ENCODE results near the gene MUC5AC.

The MUC5AC gene

DNA sequence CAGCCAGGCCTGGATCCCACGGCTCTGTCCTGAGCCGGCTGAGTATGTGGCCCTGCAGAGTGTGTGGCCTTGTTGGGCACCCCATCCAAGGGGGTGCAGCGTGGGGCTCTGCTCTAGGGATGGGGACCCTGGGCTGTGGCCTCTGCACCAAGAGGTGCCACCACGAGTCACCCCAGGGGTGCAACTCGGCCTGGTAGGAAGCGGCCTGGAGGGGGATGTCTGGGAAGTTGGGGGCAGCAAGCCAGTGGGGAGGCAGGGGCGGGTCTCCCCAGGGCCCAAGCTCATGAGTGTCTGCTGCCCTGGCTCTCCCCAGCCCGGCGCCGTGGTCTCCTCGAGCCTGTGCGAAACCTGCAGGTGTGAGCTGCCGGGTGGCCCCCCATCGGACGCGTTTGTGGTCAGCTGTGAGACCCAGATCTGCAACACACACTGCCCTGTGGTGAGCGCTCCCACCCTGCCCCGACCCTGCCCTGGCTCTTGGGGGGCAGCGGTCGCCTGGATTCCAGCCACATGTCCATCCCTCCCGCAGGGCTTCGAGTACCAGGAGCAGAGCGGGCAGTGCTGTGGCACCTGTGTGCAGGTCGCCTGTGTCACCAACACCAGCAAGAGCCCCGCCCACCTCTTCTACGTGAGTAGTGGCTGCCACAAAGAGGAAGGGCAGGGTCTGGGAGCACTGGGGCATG, 40.9 kb downstream of the MUC5AC start:
- no peaks in the 10 kb centered on the region for H3K36me3 ChIP-seq (ENCODE audit: insufficient read depth, low read length)
- H3K27ac ChIP-seq (ENCODE audit: low read depth, low read length) = no peak overlapping the region
- H3K9me3 ChIP-seq (ENCODE audit: low read length) = no peaks in the 10 kb centered on the region
- peaks cover 0 to 62% of the 10 kb centered on the region in 2 donors for H3K27me3 ChIP-seq (ENCODE audit: control insufficient read depth in 1 of 2, insufficient read depth in 2 of 2, low read length in 2 of 2)
- no peak overlapping the region for H3K9ac ChIP-seq (ENCODE audit: low read length)
- no peak overlapping the region for H3K4me3 ChIP-seq (ENCODE audit: low read depth in 1 of 2, low read length in 2 of 2)
- no peaks in the 10 kb centered on the region for H3K4me1 ChIP-seq (ENCODE audit: insufficient read depth, low read length)

DNA sequence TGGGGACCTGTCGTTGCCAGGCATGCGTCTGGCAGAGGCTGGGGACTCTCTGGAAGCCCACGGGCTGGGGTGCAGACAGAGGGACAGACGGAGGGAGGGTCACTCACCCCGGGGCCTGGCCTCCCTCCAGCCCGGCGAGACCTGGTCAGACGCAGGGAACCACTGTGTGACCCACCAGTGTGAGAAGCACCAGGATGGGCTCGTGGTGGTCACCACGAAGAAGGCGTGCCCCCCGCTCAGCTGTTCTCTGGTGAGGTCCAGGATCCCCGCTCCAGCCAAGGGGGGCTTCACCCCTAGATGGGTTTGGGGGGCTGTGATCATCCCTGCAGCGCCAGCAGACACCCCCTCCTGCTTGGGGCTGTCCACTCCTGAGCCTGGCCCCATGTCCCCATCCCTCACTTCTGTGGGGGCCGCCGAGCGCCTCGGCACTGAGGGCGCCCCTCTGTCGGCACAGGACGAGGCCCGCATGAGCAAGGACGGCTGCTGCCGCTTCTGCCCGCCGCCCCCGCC, 41.5 kb downstream of the MUC5AC start:
- no peaks in the 10 kb centered on the region for H3K4me1 ChIP-seq (ENCODE audit: insufficient read depth, low read length)
- H3K9me3 ChIP-seq (ENCODE audit: low read length) = no peaks in the 10 kb centered on the region
- no peak overlapping the region for H3K9ac ChIP-seq (ENCODE audit: low read length)
- H3K27ac ChIP-seq (ENCODE audit: low read depth, low read length) = no peak overlapping the region
- H3K27me3 ChIP-seq (ENCODE audit: control insufficient read depth in 1 of 2, insufficient read depth in 2 of 2, low read length in 2 of 2) = peaks cover 0 to 67% of the 10 kb centered on the region in 2 donors
- H3K36me3 ChIP-seq (ENCODE audit: insufficient read depth, low read length) = no peaks in the 10 kb centered on the region
- H3K4me3 ChIP-seq (ENCODE audit: low read depth in 1 of 2, low read length in 2 of 2) = no peak overlapping the region

DNA sequence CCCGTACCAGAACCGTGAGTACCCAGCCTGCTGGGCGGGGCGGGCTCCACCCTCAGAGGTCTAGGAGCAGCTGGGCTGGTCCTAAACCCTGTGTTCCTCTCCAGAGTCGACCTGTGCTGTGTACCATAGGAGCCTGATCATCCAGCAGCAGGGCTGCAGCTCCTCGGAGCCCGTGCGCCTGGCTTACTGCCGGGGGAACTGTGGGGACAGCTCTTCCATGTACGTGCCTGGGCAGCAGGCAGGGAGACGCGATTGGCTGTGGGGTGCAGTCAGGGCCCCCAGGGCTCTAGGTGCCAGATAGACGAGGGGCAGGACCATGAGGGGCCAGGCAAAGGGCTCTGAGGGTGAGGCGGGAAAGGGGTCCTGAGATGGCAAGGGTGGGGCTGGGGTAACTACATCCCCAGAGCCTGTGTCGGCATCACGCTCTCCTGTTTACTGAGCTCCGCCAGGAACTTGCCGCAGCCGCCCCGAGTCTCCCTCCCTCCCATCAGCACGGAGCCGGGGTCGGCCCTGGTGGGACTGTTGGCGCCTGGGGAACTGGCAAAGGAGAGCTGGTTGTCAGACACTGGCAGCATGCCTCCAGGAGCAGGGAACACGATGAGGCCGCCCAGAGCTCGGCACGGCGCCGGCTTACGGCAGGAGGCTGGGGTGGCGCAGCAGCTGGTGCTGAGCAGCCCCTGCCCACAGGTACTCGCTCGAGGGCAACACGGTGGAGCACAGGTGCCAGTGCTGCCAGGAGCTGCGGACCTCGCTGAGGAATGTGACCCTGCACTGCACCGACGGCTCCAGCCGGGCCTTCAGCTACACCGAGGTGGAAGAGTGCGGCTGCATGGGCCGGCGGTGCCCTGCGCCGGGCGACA, 42.2 kb downstream of the MUC5AC start:
- no peaks in the 10 kb centered on the region for H3K4me1 ChIP-seq (ENCODE audit: insufficient read depth, low read length)
- no peaks in the 10 kb centered on the region for H3K9me3 ChIP-seq (ENCODE audit: low read length)
- H3K36me3 ChIP-seq (ENCODE audit: insufficient read depth, low read length) = no peaks in the 10 kb centered on the region
- peaks cover 0 to 67% of the 10 kb centered on the region in 2 donors for H3K27me3 ChIP-seq (ENCODE audit: control insufficient read depth in 1 of 2, insufficient read depth in 2 of 2, low read length in 2 of 2)
- no peak overlapping the region for H3K4me3 ChIP-seq (ENCODE audit: low read depth in 1 of 2, low read length in 2 of 2)
- H3K27ac ChIP-seq (ENCODE audit: low read depth, low read length) = no peak overlapping the region
- no peak overlapping the region for H3K9ac ChIP-seq (ENCODE audit: low read length)

DNA sequence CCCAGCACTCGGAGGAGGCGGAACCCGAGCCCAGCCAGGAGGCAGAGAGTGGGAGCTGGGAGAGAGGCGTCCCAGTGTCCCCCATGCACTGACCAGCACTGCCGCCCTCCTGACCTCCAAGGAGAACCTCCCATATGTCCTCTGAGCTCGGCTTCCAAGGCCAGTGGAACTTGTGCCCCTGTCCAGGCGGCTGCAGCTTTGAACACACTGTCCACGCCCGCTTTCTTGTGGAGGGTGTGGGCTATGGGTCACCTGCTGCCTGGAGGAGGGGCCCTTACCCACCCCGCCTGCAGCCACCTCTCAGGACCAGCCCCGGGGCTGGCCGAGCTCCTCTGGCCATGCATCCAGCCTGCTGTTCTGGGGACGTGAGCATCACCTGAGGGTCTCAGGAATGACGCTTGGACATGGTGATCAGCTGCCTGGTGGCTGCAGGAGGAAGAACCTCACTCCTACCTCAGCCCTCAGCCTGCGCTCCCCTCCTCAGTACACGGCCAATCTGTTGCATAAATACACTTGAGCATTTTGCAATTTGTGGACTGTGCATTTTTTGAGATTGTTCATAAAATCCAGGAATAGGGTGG, 42.9 kb downstream of the MUC5AC start:
- Histone ChIP-seq H3K9ac (ENCODE audit: low read length) (no peak overlapping the region), H3K36me3 (ENCODE audit: insufficient read depth, low read length) (no peaks in the 10 kb centered on the region), H3K27me3 (ENCODE audit: control insufficient read depth in 1 of 2, insufficient read depth in 2 of 2, low read length in 2 of 2) (peaks cover 0 to 67% of the 10 kb centered on the region in 2 donors), H3K4me3 (ENCODE audit: low read depth in 1 of 2, low read length in 2 of 2) (no peak overlapping the region), H3K9me3 (ENCODE audit: low read length) (no peaks in the 10 kb centered on the region), H3K4me1 (ENCODE audit: insufficient read depth, low read length) (no peaks in the 10 kb centered on the region), H3K27ac (ENCODE audit: low read depth, low read length) (no peak overlapping the region)

DNA sequence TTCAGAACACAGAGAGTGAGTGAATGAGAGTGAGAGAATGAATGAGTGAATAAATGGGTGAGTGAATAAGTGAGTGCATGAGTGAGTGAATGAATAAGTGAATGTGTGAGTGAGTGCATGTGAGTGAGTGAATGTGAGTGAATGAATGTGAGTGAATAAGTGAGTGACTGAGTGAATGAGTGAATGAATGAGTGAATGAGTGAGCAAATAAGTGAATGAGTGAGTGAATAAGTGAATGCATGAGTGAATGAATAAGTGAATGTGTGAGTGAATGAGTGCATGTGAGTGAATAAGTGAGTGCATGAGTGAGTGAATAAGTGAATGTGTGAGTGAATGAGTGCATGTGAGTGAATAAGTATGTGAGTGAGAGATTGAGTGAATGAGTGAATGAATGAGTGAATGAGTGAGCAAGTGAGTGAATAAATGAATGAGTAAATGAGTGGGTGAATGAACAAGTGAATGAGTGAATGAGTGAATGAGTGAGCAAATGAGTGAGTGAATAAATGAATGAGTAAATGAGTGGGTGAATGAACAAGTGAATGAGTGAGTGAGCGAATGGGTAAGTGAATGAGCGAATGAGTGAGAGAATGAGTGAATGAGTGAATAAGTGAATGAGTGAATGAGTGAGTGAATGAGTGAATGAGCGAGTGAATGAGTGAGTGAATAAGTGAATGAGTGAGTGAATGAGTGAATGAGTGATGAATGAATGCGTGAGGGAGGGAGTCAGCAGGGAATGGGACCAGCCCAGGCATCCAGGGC, 43.8 kb downstream of the MUC5AC start:
- Histone ChIP-seq H3K4me1 (ENCODE audit: insufficient read depth, low read length) (no peaks in the 10 kb centered on the region), H3K27me3 (ENCODE audit: control insufficient read depth in 1 of 2, insufficient read depth in 2 of 2, low read length in 2 of 2) (peaks cover 0 to 58% of the 10 kb centered on the region in 2 donors), H3K27ac (ENCODE audit: low read depth, low read length) (no peak overlapping the region), H3K36me3 (ENCODE audit: insufficient read depth, low read length) (no peaks in the 10 kb centered on the region), H3K9me3 (ENCODE audit: low read length) (no peaks in the 10 kb centered on the region), H3K4me3 (ENCODE audit: low read depth in 1 of 2, low read length in 2 of 2) (no peak overlapping the region), H3K9ac (ENCODE audit: low read length) (no peak overlapping the region)

DNA sequence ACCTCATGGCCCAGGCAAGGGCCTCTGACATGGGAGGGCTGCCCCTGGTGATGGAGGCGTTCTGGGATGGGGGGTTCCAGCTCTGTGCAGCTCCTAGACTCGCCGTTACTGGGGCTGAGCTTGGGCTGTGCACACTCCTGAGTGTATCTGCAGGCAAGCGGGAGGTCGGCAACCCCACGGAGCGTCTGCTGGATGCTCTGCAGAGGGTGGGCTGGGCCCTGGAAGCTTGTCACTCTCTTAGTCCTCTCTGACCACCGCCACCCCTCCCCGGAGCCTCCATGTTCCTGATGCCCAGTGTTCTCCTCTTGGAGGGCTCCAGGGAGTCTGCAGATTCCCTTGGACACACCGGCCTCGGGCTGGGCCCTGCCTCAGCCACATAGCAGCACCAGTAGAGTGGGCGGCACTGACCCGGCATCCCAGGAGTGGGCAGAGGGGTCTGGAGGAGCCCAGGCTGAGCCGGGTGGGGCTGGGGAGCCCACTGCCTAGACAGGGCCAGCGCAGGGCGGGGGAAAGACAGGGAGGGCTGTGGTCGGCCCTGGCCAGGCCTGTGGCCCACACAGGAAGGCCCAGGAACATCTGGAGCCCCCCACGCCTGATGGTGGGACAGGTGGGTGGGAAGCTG, 44.5 kb downstream of the MUC5AC start:
- Histone ChIP-seq H3K9me3 (ENCODE audit: low read length) (no peaks in the 10 kb centered on the region), H3K4me1 (ENCODE audit: insufficient read depth, low read length) (no peaks in the 10 kb centered on the region), H3K27ac (ENCODE audit: low read depth, low read length) (no peak overlapping the region), H3K36me3 (ENCODE audit: insufficient read depth, low read length) (no peaks in the 10 kb centered on the region), H3K9ac (ENCODE audit: low read length) (no peak overlapping the region), H3K4me3 (ENCODE audit: low read depth in 1 of 2, low read length in 2 of 2) (no peak overlapping the region), H3K27me3 (ENCODE audit: control insufficient read depth in 1 of 2, insufficient read depth in 2 of 2, low read length in 2 of 2) (peaks cover 0 to 51% of the 10 kb centered on the region in 2 donors)

DNA sequence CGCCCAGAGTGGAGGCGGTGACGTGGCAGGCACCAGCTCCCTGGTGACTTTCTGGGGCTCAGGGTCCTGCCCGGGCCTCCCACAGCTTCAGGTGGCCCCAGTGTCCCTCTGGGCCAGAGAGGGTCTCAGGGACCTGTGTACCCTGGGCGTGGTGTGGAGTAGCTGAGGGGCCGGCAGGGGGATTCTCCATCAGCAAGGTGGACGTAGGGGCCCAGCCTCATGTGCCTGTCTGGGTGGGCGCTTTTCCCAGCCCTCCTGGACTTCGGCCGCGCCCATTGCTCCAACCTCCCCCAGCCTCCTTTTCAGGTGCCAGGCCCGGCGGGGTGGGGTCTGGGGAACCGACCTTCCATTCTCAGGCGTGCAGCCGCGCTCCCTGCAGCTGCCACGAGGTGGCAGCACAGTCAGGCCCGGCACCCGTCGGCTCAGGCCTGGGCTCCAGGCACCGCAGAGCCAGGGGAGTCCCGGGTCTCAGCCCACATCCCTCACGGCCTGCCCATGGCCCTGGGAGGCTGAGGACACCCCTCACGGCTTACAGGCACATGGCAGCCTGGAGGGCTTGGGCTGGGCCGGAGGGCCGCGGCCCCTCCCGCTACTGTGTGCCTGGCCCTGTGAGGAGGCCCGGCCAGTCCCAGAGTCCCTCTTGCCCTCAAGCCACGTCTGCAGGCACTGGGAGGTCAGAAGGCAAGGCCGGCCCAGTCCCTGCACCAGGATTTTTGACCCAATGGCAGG, 45.2 kb downstream of the MUC5AC start:
- H3K9me3 ChIP-seq (ENCODE audit: low read length) = no peaks in the 10 kb centered on the region
- no peak overlapping the region for H3K4me3 ChIP-seq (ENCODE audit: low read depth in 1 of 2, low read length in 2 of 2)
- peaks cover 0 to 44% of the 10 kb centered on the region in 2 donors for H3K27me3 ChIP-seq (ENCODE audit: control insufficient read depth in 1 of 2, insufficient read depth in 2 of 2, low read length in 2 of 2)
- no peaks in the 10 kb centered on the region for H3K4me1 ChIP-seq (ENCODE audit: insufficient read depth, low read length)
- no peaks in the 10 kb centered on the region for H3K36me3 ChIP-seq (ENCODE audit: insufficient read depth, low read length)
- H3K9ac ChIP-seq (ENCODE audit: low read length) = no peak overlapping the region
- H3K27ac ChIP-seq (ENCODE audit: low read depth, low read length) = no peak overlapping the region

DNA sequence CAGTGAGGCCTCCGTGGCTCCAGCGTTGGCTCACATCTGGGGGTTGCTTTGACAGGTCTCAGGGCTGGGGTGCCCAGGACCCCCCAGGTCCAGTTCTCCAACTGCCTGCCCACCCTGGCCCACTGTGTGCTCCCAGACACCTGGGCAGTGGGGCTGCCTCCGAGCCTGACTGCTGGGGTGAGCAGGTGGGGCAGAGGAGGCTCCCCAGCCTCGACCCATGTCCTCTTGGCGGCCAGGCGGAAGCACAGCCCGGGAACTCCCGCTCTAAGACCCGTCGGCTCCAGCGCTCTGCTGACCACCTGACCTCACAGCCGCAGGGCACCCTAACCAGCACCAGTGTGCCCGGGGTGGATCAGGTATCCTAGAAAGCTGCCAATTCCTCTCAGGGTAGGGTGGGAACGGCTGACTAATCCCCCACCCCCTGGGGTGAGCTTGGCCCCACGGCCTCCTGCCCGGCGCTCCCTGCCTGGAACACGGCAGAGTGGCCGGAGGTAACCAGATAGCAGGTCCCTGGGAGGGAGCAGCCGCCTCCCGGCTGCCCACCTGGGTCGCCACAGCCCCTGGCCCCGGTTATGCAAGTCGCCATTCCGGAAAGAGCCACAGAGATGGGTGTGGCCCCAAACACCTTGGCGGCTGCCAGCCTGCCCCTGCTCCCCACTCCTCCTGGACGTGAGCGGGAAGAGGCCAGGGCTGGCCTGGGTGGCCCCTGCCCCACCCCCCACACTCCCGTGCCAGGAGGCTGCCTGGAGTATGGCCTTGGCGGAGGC, 45.9 kb downstream of the MUC5AC start:
- Histone ChIP-seq H3K27ac (ENCODE audit: low read depth, low read length) (no peak overlapping the region), H3K27me3 (ENCODE audit: control insufficient read depth in 1 of 2, insufficient read depth in 2 of 2, low read length in 2 of 2) (peaks cover 0 to 37% of the 10 kb centered on the region in 2 donors), H3K36me3 (ENCODE audit: insufficient read depth, low read length) (no peaks in the 10 kb centered on the region), H3K4me3 (ENCODE audit: low read depth in 1 of 2, low read length in 2 of 2) (no peak overlapping the region), H3K9me3 (ENCODE audit: low read length) (no peaks in the 10 kb centered on the region), H3K9ac (ENCODE audit: low read length) (no peak overlapping the region), H3K4me1 (ENCODE audit: insufficient read depth, low read length) (no peaks in the 10 kb centered on the region)

DNA sequence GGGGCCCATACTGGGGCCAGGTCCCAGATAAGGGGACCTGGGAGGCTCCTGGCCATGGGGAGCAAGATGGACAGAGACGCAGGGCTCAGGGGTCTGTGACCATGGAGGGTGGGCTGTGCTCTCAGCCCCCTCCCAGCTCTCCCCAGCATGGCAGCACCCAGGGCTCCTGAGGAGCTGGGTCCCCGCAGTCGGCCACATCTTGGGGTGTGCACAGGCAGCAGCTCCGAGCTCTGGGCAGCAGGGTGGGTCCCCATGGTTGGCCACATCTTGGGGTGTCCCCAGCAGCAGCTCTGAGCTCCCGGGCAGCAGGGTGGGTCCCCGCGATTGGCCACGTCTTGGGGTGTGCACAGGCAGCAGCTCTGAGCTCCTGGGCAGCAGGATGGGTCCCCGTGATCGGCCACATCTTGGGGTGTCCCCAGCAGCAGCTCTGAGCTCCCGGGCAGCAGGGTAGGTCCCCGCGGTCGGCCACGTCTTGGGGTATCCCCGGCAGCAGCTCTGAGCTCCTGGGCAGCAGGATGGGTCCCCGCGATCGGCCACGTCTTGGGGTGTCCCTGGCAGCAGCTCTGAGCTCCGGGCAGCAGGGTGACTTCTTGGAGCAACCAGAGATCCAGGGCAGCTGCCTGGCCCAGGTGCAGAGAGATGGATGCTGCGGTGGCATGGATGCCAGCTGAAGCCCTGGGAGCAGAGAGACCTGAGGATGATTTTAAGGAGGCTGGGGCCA, 46.8 kb downstream of the MUC5AC start:
- no peaks in the 10 kb centered on the region for H3K9me3 ChIP-seq (ENCODE audit: low read length)
- H3K4me1 ChIP-seq (ENCODE audit: insufficient read depth, low read length) = no peaks in the 10 kb centered on the region
- H3K27me3 ChIP-seq (ENCODE audit: control insufficient read depth in 1 of 2, insufficient read depth in 2 of 2, low read length in 2 of 2) = peaks cover 0 to 28% of the 10 kb centered on the region in 2 donors

More for the DNA sequence above, 46.8 kb downstream of the MUC5AC start:
- H3K9ac ChIP-seq (ENCODE audit: low read length) = no peak overlapping the region
- H3K27ac ChIP-seq (ENCODE audit: low read depth, low read length) = no peak overlapping the region
- H3K36me3 ChIP-seq (ENCODE audit: insufficient read depth, low read length) = no peaks in the 10 kb centered on the region
- H3K4me3 ChIP-seq (ENCODE audit: low read depth in 1 of 2, low read length in 2 of 2) = no peak overlapping the region
